NCI-H524 (cell line): ENCODE data around the gene TLE5.
"Not testable (repeated sequence)": the region's sequence is repeated elsewhere in the genome, so short reads cannot be mapped to it uniquely, and the experiment has no call there.

ENCODE experiments used
- DNase-seq, 2 experiments: peaks; one replicate each; lab custom pipeline; 2025; lab: John Stamatoyannopoulos, UW

TLE5 gene

GRCh38 chr19:3045191-3045590, 17.1 kb downstream of the TLE5 start:
- DNase-seq, result no peak

- DNase-seq, result no peak
Measured at GRCh38 chr19:3042621-3043267, 19.6 kb downstream of the TLE5 start.

- DNase-seq, result no peak
Measured at GRCh38 chr19:3041761-3042620, 20.3 kb downstream of the TLE5 start.

- DNase-seq, result no peak
Measured at GRCh38 chr19:3041327-3041726, 21.0 kb downstream of the TLE5 start.

GRCh38 chr19:3039641-3040077, 22.6 kb downstream of the TLE5 start:
- no peak for DNase-seq

GRCh38 chr19:3039125-3039524, 23.2 kb downstream of the TLE5 start:
- DNase-seq, result no peak

- no peak for DNase-seq
Measured at GRCh38 chr19:3038214-3038613, 24.1 kb downstream of the TLE5 start.

- not testable (repeated sequence) for DNase-seq
Measured at GRCh38 chr19:3036977-3037544, 25.2 kb downstream of the TLE5 start.

- DNase-seq, result peak; percentile 88 to 95
Measured at GRCh38 chr19:3036119-3036976, 25.9 kb downstream of the TLE5 start.

GRCh38 chr19:3035542-3036118, 26.7 kb downstream of the TLE5 start:
- peak; percentile 100 for DNase-seq

- DNase-seq, result peak in 1 of 2 experiments; percentile 39
Measured at GRCh38 chr19:3034656-3035541, 27.4 kb downstream of the TLE5 start.

GRCh38 chr19:3034406-3034655, 28.0 kb downstream of the TLE5 start:
- no peak for DNase-seq

- DNase-seq, result no peak
Measured at GRCh38 chr19:3033595-3034405, 28.5 kb downstream of the TLE5 start.

- no peak for DNase-seq
Measured at GRCh38 chr19:3031607-3031867, 30.8 kb downstream of the TLE5 start.

- no peak for DNase-seq
Measured at GRCh38 chr19:3029065-3029923, 33.0 kb downstream of the TLE5 start, which contains the start of gene TLE2. Gene TLE2, minus strand, starts transcription at chr19:3029280. Its CDS starts 376 bp downstream, at chr19:3028904.

GRCh38 chr19:3028305-3029064, 33.8 kb downstream of the TLE5 start:
- DNase-seq, result no peak

GRCh38 chr19:3027981-3028304, 34.4 kb downstream of the TLE5 start:
- no peak for DNase-seq

GRCh38 chr19:3027292-3027691, 35.0 kb downstream of the TLE5 start:
- DNase-seq, result no peak

- DNase-seq, result no peak
Measured at GRCh38 chr19:3026768-3027167, 35.5 kb downstream of the TLE5 start.
